HG03469 (cell line): Measurements from ENCODE around the gene LAMC1.

ENCODE experiments used
- ATAC-seq: cut with Tn5 transposase; IDR thresholded peaks from one replicate; pipeline ENCODE4 v1.9.1; 2021; ENCODE audit warnings: mild to moderate bottlenecking, moderate library complexity, moderate number of reproducible peaks; ENCODE audit not compliant: unreplicated experiment

The LAMC1 gene

DNA sequence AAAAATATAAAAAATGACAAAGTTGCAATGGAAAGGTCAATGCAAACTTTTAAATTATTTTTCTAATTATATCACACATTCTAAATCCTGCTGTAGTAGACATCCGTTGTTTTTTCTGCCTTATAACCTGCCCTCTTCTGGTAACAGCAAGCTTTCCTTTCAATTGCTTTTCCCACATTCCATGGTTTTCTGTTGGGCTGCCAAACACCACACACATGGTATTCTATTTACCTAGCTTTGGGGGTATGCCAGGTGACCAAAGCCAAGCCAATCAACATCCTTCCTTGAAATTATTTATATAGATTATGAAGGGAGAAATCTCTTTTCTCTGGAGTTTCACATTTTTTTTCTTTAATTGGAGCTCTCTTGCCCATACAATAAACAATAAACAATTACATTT is 3.4 kb upstream of the LAMC1 start:
- ATAC-seq, result no peak

GRCh38 chr1:183021405-183022201 is 1.6 kb upstream of the LAMC1 start:
- ATAC-seq, result no peak

DNA sequence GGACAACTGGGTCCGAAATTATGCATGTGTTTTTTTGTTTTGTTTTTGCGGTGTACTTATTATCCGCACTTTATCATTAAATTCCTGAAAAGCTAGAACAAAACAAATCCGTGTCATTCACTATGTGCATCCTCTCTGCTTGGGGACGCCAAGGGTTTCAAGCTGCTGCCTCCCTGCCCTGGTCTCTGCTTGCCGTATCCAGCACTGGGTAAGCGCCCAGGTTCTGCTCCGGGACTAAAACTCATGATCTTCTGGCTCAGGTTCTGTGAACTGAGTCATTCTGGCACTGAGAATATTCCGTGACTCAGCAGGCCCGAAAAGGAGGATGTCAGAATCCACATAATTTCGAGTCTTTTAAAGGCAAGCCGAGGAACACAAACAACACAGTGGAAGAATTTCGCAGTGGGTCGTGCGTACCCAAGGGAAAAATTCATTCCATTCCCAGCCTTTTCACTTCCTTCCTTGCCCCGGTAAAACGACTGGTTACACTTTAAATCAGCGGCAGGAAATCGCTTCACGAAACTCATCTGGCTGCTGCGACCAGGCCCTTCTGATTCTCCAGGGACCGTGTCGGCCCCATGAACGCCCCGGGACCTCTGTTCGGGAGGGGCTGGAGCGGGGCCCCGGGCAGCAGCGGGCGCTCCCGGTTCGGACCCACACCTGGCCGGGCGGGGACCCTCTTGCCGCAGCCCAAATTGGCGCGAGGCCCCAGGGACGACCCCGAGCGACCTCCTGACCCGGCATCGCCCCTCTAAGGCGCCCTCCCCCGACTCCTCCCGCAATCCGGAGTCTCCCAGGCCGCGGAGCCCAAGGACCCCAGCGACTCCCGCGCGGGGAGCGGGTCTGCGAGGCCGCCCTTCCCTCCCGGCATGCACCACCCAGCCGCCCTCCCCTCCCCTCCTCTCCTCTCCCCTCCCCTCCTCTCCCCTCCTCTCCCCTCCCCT is 746 bp upstream of the LAMC1 start:
- no peak for ATAC-seq

GRCh38 chr1:183023601-183024316 is 539 bp downstream of the LAMC1 start:
- ATAC-seq, result peak; percentile 62

- no peak for ATAC-seq
Measured at GRCh38 chr1:183024317-183025009, 1.2 kb downstream of the LAMC1 start.

DNA sequence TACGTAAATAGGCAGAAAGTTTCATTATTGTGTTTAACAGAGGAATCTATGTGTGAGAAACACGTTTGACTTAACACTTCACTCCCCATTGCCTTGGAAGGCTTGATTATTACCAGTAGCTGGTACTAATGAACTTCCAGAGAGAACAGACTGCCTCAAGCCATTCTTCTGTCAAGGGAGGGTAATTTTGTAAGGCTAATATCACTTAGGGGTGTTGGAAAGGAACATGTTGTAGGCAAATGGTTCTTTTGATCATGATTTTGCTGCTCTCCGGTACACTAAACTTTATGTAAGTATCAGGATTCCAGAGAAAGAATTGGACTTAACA is 1.8 kb downstream of the LAMC1 start:
- no peak for ATAC-seq

DNA sequence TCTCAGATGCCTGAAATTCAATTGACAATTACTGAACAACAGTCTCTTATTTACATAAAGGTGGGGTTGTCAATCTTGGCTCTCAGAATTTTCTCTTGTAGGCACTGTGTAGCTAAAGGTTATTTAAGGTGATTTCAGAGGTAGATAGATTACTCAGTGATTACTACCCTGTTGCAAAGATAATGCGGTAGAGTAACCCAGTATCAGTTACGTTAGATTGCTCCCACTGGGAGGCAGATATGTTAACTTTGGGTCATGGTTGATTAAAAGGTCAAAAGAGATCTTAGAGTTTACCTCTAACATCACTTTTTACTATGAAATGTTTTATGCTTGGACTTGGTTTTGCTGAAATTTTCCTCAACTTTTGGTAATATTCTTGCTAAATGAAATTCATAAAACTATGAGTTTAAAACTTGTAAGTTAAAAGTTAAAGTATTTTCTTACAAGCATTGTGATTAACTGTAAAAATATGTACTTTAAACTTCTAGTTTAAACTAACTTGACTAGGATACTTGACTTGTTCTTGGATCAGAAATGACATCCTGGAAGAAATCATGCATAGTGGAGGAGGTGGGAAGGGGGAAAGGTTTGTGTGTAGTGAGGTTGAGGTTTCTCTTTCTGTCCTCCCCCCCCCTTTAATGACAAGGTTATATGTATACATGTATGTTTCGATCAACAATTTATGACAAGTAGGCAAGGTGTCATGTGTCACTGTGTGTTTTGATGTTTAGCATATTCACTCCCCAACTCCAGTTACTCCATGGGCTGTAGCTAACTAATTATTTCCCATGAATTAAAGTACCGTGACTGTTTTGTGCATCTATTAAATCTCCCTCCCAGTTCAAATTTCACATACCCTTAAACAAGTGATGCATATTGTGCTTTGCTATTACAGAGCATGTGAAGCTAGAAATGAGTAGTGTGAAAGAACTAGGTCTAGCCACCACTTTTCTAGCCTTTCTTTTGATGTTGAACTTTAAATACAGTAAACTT is 2.9 kb downstream of the LAMC1 start:
- no peak for ATAC-seq

- ATAC-seq, result no peak
Measured at GRCh38 chr1:183027031-183027430, 3.8 kb downstream of the LAMC1 start.

GRCh38 chr1:183027791-183028190 is 4.6 kb downstream of the LAMC1 start:
- no peak for ATAC-seq

GRCh38 chr1:183029591-183030000 is 6.4 kb downstream of the LAMC1 start:
- ATAC-seq, result no peak

DNA sequence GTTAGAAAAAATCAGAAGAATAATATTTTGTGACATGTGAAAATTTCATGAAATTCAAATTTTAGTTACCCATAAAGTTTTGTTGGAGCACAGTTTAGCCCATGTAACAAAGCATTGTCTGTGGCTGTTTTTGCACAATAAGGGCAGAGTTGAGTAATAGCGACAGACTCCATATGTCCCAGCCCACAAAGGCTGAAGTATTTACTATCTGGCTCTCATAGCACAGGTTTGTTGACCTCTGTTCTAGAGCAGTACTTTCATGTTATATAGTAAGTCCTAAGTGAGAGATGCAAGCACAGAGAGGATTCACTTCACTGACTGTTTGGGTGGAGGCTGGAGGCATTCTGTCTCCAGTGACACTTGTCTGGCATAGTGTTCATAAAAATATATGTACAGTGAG is 6.8 kb downstream of the LAMC1 start:
- no peak for ATAC-seq

DNA sequence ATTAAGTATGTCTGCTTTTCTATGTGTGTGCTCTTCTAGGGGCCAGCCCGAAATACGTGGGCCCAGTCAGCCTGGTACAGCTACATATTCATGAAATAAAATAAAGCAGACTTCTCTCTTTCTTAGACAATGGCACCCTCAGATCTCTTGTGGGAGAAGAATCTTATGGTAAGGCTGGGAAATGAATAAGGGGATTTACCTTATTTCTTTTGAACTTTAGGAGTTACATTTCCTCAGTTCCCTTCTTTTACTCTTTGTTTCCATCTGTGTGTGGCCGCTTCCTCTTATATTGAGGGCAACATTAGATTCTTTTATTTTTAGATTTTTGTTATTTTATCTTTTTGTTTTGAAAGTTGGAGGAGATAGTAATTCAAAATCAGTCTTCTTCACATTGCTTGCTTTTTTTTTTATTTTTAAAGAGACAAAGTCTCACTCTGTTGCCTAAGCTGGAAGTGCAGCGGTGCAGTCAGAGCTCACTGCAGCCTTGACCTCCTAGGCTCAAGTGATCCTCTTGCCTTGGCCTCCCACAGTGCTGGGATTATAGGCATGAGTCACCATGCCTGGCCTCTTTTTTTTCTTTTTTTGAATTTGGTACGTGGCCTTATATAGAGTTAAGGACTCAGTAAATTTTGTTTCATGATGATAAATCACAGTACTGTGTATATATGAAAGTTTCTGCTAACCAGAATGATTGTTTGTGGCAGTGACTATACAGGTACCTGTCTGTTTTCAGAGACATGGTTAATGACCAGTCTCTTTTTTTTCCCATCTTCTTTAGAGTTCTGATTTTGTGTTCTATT is 9.1 kb downstream of the LAMC1 start:
- no peak for ATAC-seq

DNA sequence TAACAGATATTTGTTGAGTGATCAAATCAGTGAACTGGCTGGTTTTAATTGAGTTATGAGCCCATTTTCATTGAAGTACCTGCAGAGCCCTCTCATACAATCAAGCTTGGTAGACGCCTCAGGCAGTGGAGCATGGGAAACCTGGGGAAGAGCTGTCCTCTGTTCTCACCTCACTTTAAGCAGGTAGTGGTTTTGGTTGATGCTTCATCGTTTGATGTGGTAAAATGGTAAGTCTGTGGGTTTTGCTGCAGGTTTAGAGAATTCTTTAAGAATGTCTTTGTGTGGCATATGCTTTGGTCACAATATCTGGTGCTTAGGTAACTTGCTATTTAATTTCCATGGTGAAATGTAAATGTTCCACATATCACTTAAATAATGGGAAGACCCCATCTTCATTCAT is 10.0 kb downstream of the LAMC1 start:
- ATAC-seq, result no peak

DNA sequence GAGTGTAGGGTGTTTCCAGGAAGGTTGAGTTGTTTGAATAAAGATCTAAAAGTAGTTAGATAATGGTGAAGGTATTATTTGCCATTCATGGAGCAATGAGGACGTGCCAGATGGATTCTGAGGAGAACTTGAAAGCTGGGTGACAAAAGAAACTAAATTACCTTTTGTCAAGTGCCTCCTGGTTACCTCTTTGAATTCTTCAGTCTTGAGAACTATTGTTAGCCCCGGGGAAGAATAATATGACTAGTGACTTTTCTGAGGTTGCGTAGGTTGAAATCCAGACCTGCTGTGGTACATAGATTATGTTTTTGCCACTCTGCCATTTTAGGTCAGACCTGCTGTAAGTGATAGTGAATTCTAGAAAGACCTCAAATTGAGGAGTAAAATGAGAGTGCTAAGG is 11.5 kb downstream of the LAMC1 start:
- ATAC-seq, result no peak

DNA sequence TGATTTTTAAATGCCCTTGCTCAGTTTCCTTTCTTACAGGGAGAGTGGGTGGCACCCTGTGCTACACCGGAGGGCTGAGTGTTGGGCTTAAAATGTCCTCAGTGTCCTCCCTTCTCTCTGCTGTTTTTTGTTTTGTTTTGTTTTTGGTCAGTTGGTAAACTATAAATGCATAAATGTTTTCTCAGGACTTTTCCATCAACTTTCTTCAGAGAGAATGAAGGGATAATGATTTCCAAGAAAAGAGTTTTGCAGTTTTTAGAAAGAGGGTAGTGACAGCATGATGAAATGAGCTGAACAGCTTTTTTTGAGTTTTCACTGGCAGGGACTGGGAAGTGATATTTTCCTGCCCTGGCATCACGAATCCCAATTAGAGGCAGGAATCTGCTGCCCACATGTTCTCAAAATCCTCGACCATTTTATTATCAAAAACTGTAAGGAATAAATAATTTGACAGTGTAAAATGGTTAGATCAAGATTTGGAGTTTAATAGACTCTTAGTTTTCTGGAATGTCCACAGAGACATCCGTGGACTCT is 15.2 kb downstream of the LAMC1 start:
- ATAC-seq, result no peak

DNA sequence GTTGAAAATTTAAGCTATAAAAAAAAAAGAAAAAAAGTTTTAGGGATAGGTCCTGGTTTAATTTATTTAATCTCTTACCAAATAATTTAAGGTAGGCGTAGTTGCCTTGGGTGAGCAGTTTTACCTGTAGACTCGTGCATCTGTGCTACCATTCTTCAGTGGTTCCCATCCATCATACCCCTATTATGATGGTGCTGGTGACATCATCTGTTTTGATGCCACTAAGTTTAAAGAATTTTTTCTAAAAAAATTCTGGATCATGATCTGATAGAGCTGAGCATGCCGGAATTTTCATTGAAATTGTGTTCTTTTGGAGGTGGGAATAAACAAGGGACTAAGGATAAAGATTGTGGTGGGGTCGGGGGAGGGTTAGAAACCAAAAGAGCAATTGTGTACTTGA is 15.7 kb downstream of the LAMC1 start:
- no peak for ATAC-seq

- ATAC-seq, result no peak
Measured at GRCh38 chr1:183039330-183039729, 16.1 kb downstream of the LAMC1 start.

GRCh38 chr1:183039985-183040447 is 16.8 kb downstream of the LAMC1 start:
- ATAC-seq, result no peak
